GM18867 (cell line): Measurements from ENCODE around the gene PAQR7.

Source experiments
- ATAC-seq: cut with Tn5 transposase; IDR thresholded peaks from one replicate; pipeline ENCODE4 v1.9.1; 2021; ENCODE audit warnings: mild to moderate bottlenecking, moderate library complexity; ENCODE audit not compliant: unreplicated experiment

PAQR7 gene

GRCh38 chr1:25819491-25820246, 55.8 kb downstream of the PAQR7 start, which contains the start of gene MTFR1L:
TSS of gene MTFR1L (plus strand) at chr1:25819954. CDS start at chr1:25823105, 3,151 bp downstream.
- ATAC-seq, result peak; percentile 79

GRCh38 chr1:25818569-25818968, 56.9 kb downstream of the PAQR7 start:
- no peak for ATAC-seq

- no peak for ATAC-seq
Observed at GRCh38 chr1:25817840-25818501, 57.5 kb downstream of the PAQR7 start.

GRCh38 chr1:25816112-25816718, 59.3 kb downstream of the PAQR7 start:
- no peak for ATAC-seq

GRCh38 chr1:25815208-25816111, 60.0 kb downstream of the PAQR7 start:
- no peak for ATAC-seq

GRCh38 chr1:25814549-25815087, 60.9 kb downstream of the PAQR7 start:
- no peak for ATAC-seq

- no peak for ATAC-seq
Observed at GRCh38 chr1:25813734-25814471, 61.6 kb downstream of the PAQR7 start.

- ATAC-seq, result no peak
Observed at GRCh38 chr1:25813071-25813733, 62.3 kb downstream of the PAQR7 start.
